SH-SY5Y (cell line): ENCODE measurements around the gene PARP11.

Source experiments
- GATA2 ChIP-seq: IDR thresholded peaks from 2 replicates; pipeline ENCODE4 v1.6.1; 2011; ENCODE audit warnings: mild to moderate bottlenecking, low read depth, low read length
- GATA3 ChIP-seq: IDR thresholded peaks from 2 replicates; pipeline ENCODE4 v1.6.1; 2011; ENCODE audit warnings: low read depth, mild to moderate bottlenecking, low read length, moderate library complexity

Gene PARP11

DNA sequence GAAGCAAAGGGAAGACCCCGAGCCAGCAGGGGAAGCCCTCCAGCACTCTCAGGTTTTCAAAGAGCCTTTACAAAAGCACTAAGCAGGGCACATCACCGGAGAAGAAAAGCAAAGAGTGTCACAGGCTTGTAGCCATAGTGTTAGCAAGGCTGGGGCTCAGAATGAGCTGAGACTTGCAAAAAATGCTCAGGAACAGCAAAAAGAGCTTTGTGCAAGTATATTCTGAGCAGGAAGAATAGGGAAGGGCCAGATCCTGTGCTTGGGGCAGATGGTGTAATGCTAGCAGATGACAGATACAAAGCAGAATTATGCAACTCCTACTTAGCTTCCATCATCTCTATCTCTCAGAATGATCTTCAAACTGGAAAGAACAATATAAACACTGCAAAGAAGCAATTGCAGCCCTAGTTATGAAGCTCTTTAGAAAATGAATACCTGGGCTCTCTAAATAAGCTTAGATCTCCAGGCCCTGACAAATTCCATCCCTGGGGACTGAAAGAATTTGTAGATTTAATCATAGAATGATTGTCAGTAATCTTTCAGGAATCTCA is 23.7 kb upstream of the PARP11 start:
- TF ChIP-seq GATA2 (no peak), GATA3 (no peak)

DNA sequence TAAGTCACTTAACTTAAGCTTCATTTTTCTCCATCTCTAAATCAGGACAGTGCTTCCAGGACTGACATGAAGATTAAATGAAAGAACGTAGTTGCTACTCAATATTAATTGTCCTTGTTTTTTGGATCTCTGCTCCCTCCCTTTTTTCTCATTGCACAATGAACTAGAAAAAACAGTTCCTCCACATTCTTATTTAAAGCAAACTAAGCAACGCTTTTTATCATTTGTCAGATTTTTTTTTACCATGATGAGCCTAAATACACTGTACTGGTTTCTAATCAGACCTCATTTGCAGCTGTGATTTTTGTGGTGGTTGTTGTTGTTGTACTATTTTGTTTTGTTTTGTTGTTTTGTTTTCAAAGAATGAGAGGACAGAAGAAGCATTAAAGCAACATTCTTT is 23.2 kb upstream of the PARP11 start:
- TF ChIP-seq GATA2, result no peak
- TF ChIP-seq GATA3, result no peak

DNA sequence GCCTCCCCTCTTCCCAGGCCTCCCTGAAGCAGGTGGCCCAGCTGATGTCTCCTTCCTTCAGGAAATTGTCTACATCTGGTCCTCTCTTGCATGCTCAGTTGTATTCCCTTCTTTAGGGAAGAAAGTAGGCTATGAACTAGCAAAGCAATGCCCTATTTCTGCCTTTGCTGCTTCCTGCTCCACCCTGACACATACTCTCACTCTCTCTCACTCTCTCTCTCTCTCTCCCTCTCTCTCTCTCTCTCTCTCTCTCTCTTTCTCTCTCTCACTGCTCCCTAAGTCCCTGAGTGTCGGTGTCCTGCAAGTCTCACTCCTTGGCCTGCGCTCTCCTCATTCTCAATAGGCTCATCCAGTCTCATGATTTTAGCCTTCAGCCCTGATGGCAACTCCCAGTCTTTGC is 19.4 kb upstream of the PARP11 start:
- TF ChIP-seq GATA2, result no peak
- no peak for TF ChIP-seq GATA3

DNA sequence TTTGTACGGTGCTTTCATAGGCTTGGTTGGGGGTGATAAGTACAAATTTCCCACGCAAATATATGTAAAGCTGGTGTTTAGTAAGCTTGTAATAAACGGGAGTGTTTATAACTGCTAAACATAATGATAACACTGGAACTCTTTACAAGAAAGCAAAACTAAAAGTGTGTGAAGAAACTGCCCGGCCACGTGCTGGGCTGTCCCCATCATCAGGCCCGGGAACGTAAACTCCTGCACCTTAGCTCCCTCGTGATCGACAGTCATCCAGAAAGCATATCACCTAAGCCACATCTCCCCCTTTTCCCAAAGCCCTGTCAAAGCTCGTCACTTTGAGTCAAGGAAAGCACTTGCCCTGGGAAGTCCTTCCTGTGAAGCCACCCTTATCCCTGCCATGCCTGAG is 18.0 kb upstream of the PARP11 start:
- TF ChIP-seq GATA2 (no peak), GATA3 (no peak)

DNA sequence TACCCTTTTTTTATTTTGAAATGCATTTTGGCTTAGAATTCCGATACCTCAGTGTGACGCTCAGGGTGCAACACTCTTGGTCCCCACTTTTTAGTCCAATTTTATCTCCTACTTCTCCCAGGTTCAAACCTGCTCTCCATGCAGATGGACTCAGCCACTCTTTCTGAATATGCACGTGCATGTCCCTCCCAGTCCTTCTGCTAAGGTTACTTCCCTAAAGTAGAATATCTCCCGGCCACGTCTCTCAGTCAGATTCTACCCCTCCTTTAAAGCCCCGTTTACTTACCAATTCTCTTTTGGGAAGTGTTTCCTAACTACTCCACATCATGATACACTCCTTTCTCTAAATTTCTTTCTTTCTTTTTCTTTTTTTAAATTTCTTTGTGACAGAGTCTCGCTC is 15.5 kb upstream of the PARP11 start:
- TF ChIP-seq GATA2 (no peak), GATA3 (no peak)

DNA sequence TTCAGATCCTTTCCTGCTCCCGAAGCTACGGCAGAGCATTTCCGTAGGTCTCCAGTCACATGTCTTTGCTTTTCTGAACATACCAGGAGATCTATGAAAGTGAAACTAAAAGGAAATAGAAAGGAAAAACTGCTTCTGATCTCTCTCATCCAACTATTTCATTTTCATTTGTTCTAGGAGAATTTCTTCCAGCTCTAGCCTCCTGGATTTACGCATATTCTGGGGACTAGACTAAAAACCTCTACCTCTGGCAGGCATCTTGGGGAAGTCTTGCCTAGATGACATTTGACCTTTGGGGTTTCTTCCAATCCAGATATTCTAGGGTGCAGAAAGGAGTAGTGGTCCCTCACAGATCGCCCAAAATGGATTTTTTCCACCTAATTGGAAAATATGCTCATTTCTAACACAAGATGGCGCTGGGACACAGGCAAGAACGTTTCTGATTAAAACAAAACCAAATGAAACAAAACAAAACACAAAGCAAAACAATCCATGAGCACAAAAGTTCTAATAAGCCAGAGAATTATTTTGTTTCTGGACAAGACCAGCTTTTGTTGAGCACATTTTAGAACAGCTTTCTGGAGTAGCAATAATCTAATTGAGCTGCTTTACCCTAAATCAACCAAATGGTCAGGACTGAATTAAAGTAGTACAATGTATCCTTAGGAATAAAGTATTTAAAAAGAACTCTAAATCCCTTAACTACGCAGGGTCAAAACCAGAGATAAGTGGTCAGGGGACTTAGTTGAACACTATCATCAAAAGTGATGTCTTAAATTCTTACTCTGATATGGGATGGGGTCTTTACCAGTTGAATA is 12.3 kb upstream of the PARP11 start:
- TF ChIP-seq GATA3, result no peak
- TF ChIP-seq GATA2, result no peak

DNA sequence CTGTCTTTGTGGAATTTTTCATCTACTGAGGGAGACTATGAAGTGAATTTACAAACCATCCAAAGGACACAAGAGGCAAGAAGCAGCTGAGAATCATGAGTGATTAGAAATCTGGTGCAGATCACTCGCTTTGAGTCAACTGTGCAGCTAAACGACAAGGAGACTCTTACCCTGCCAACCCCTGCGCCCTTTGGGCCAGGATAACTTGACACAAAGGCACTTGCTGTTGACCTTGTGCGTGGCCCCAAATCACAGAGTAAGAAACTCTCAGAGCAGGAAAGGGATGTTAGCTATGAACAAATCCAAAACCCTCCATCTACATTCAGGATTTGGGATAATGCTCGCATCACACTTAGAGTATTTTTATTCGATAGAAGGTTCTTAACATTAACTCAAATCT is 11.5 kb upstream of the PARP11 start:
- TF ChIP-seq GATA3 (no peak), GATA2 (no peak)

DNA sequence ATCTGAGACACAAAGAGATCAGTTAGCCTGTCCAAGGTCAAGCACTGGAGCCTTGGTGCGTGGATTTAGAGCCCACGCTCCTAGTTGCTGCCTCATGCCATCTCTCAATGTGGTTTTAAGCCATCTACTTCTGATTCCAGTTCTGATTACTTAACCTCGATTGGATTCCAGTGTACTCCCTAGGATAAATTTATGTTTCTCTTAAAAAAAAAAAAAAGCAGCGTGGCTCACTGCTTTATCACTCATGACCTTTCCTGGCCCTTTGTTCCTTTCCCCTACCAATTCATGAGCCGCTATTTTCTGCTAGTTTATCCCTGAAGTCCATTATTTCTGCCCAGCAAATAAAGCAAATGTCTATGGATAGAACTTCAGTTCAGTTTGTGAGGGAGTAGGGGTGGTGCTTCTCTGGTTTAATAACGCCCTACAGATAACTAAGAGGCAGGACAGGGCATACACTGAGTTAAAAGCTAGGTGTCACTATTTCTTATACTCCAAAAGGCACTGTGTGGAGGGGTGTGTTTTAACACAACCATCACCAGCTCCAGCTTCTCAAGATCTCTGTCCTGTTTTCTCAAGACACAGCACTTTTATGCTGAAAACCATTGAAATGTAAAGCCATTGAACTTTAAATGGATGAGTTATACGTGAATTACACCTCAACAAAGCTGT is 9.8 kb upstream of the PARP11 start:
- TF ChIP-seq GATA3 (no peak), GATA2 (no peak)

DNA sequence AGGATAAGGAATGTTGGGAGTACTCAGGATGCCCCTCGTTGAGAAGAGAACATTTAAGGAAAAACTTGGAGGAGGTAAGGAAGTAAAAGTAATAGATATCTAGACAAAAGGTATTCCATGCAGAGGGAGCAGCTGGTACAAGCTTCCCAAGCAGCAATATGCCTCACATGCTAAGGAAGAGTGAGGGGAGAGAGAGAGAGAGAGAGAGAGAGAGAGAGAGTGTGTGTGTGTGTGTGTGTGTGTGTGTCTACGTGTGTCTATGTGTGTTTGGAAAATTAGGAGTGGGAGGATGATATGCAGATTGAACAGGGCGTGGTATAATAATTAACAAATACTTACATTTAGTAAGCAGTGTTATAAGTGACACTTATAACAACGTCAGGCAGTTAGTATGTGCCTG is 9.2 kb upstream of the PARP11 start:
- TF ChIP-seq GATA3 (no peak), GATA2 (no peak)

DNA sequence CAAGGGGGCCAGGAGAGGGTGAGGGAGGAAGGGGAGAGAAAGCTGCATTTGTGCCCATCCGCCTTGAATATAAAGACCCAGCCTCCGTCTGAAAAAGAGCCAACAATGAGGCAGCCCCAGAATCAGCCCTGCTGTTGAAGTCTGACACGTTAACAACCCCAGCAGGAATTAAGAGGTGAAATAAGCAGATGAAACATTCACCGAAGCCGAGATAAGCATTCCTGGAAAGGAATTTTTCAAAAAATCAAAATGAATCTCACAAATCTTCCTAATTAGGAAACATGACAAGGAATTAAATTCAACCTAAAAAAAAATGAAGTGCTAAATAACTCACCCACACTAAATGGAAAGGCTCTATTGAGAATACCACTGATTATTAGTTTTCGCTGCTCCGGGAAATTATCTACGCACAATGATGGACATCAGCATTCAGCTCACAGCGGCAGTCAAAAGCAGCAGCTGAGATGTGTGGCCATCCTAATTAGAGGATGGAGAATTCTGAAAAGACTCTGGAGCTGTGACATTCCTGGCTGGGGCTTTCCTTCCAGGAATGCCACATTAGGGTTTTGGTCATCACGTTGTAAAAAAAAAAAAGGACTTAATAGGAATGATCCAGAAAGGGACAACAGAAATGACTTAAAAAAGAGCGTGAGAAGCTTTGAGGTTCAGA is 8.2 kb upstream of the PARP11 start:
- TF ChIP-seq GATA2 (no peak), GATA3 (no peak)

DNA sequence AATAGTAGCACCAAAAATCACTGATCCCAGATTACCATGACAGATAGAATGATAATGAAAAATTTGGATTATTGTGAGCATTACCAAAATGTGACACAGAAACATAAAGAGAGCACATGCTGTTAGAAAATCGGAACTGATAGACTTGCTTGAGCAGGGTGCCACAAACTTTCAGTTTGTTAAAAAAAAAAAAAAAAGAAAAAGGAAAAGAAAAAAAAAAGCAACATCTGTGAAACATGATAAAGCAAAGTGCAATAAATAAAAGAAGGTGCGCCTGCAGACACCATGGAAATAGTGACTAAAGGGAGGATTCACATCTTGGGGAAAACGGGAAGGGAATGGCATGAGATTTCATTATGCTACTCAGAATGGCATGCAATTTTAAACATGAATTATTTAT is 6.6 kb upstream of the PARP11 start:
- TF ChIP-seq GATA3, result no peak
- no peak for TF ChIP-seq GATA2

DNA sequence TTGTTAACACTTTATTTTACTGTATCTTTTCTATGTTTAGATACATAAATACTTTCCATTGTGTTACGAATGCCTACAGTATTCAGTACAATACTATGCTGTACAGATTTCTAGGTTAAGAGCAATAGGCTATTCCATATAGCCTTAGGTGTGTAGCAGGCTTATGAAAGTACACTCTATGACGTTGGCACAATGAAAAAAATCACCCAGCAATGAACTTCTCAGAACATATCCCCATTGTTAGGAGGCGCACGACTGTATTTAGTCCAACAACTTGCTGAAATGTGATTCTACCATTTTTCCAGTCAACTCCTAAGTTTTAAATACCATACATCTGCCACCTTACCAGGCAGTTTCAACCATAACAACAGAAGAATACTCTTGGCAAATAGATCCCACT is 1.8 kb downstream of the PARP11 start:
- TF ChIP-seq GATA2 (no peak), GATA3 (no peak)

DNA sequence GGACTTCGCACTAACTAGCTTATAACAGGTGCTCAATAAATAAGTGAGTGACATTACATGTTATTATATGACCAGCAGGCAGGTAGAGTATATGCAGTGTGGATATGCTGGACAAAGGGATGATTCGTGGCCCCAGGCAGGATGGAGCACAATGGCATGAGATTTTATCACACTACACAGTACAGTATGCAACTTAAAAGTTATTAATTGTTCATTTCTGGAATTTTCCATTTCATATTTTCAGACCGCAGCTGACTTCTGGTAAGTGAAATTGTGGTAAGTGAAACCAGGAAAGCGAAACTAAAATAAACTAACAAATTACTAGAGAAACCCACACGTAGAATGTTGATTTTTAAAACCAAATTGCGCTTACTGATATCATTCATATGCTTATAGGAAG is 3.3 kb downstream of the PARP11 start:
- TF ChIP-seq GATA3, result no peak

DNA sequence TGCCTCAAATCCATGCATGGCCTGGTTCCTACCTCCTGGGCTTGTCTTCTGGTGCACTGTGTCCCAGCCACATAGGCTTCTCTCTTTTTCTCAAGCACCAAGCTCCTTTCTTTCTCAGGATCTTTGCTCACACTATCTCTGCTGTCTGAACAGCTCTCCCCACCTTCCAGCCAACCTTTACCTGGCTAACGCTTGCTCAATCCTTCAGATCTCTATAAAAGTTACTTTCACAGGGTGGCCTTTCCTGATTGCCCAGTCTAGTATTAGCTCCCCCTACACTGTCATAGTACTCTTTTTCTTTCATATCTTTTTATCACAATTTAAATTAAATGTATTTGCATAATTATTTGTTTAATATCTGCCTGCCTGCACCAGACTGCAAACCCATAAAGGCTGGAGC is 3.8 kb downstream of the PARP11 start:
- no peak for TF ChIP-seq GATA2

DNA sequence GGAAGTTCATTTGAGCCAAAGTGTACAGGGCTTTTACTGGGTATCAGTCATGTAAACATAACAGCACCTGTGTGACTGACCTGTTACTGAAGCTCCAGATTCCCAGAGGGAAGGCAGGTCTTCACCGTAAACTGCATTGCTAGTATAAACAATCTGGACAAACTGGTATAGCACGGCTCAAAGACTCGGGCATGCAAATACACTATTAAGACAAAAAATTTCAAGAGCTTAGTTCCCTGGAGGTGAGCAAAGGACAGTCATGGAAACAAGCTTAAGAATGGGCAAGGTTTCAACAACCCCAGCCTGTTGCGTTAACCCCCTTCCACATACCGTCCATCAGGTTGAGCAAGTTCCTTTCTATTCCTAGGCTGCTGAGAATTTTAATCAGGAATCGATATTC is 9.4 kb downstream of the PARP11 start:
- TF ChIP-seq GATA3 (no peak), GATA2 (no peak)

DNA sequence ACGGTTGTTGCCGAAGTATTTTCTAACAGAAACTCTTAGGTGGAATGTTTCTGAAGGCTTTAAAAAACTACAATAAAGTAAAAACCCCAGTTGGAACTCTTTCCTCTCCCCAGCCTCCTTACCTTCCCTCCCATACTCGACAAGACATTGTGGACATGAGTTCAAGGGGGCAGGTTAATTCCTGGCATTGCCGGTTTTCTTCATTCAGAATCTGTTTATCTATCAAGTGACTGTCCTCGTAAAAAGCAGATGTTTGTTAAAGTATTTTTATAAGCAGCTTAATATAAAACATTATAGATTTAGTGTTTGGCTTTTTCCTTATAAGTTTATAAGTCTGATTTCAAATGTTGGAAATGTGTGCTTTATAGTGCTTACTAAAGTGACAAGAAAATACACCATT is 30.7 kb downstream of the PARP11 start:
- TF ChIP-seq GATA3, result no peak
- no peak for TF ChIP-seq GATA2
